ENCODE measurements around the gene TMEM106B.
A peak's percentile ranks its signal among the peaks of the same experiment; 100 is the strongest.

GRCh38 chr7:12291870-12292269, 80.8 kb downstream of the TMEM106B start:
- TF ChIP-seq CTCF (conservative IDR thresholded peaks at IDR 0.05) (peak; percentile 49), EZH2 (IDR thresholded peaks at IDR 0.05; ENCODE audit: low read depth) (no peak)

Measured in PC-9 (cell line).